ENCODE data around the gene PAMR1.
A peak's percentile ranks its signal among the peaks of the same experiment; 100 is the strongest.

Gene PAMR1

GRCh38 chr11:35507688-35508087 is 17.7 kb downstream of the PAMR1 start:
- no peak for TF ChIP-seq CTCF (conservative IDR thresholded peaks at IDR 0.05; ENCODE audit: control insufficient read depth, insufficient read depth, low read depth, low read length)
- peak; percentile 46 for DNase-seq (ENCODE audit: low read depth)
- no peak overlapping the region for H3K4me3 ChIP-seq (ENCODE audit: control insufficient read depth, low read depth, low read length)

GRCh38 chr11:35501776-35502175 is 23.6 kb downstream of the PAMR1 start:
- no peak for DNase-seq (ENCODE audit: low read depth)
- H3K4me3 ChIP-seq (ENCODE audit: control insufficient read depth, low read depth, low read length): no peak overlapping the region
- no peak for TF ChIP-seq CTCF (conservative IDR thresholded peaks at IDR 0.05; ENCODE audit: control insufficient read depth, insufficient read depth, low read depth, low read length)

GRCh38 chr11:35500744-35501143 is 24.7 kb downstream of the PAMR1 start:
- no peak for DNase-seq (ENCODE audit: low read depth)
- TF ChIP-seq CTCF (conservative IDR thresholded peaks at IDR 0.05; ENCODE audit: control insufficient read depth, insufficient read depth, low read depth, low read length): no peak

GRCh38 chr11:35496416-35496815 is 29.0 kb downstream of the PAMR1 start:
- no peak overlapping the region for H3K4me3 ChIP-seq (ENCODE audit: control insufficient read depth, low read depth, low read length)
- TF ChIP-seq CTCF (conservative IDR thresholded peaks at IDR 0.05; ENCODE audit: control insufficient read depth, insufficient read depth, low read depth, low read length): no peak
- DNase-seq (ENCODE audit: low read depth): no peak

More at GRCh38 chr11:35500744-35501143, 24.7 kb downstream of the PAMR1 start:
- H3K4me3 ChIP-seq (ENCODE audit: control insufficient read depth, low read depth, low read length): no peak overlapping the region

GRCh38 chr11:35494957-35495490 is 30.4 kb downstream of the PAMR1 start:
- no peak for TF ChIP-seq CTCF (conservative IDR thresholded peaks at IDR 0.05; ENCODE audit: control insufficient read depth, insufficient read depth, low read depth, low read length)
- no peak for DNase-seq (ENCODE audit: low read depth)
- H3K4me3 ChIP-seq (ENCODE audit: control insufficient read depth, low read depth, low read length): no peak overlapping the region

- DNase-seq (ENCODE audit: low read depth): peak; percentile 83
- TF ChIP-seq CTCF (conservative IDR thresholded peaks at IDR 0.05; ENCODE audit: control insufficient read depth, insufficient read depth, low read depth, low read length): no peak
- H3K4me3 ChIP-seq (ENCODE audit: control insufficient read depth, low read depth, low read length): no peak overlapping the region
These were observed 34.1 kb downstream of the PAMR1 start for GRCh38 chr11:35491231-35491871.
